K562 (cell line): Measurements from ENCODE around the gene SYNM. TPM values are rescaled to one million over a fixed set of nuclear protein-coding genes. Genes with fewer than 3 reads are reported as not detected.
"Not testable (repeated sequence)": the region's sequence is repeated elsewhere in the genome, so short reads cannot be mapped to it uniquely, and the experiment has no call there.

Experiments used
- ATAC-seq: fragments of 200-7000 bp; cut with Tn5 transposase; 3 replicates; pipeline ENCODE4 v1.9.1; 2020; ENCODE audit warnings: moderate library complexity
- BruUV-seq: library from RNA; stranded (reverse); fragments of 400-500 nt; replicated peaks from 2 replicates; lab custom pipeline; 2021; lab: Mats Ljungman, UMichigan
- CTCF ChIA-PET: fragments of 300-600 bp; formaldehyde crosslinking; extraction: SDS; loops from one replicate; lab custom pipeline; 2021; ENCODE audit warnings: low intra/inter-chr PET ratio; lab: Yijun Ruan, JAX
- POLR2A ChIA-PET: fragments of 300-600, 350-650 bp; sonication (Branson Sonifier 250); formaldehyde crosslinking; extraction: SDS; loops from one replicate; lab custom pipeline; 2021; ENCODE audit warnings: antibody characterized with exemption, inconsistent platforms; lab: Yijun Ruan, JAX
- DNase-seq, 4 experiments: peaks; one replicate each; pipeline versions ENCODE4 v3.0.0 to v3.0.0-alpha.2; 2011 to 2018; ENCODE audit warnings: low spot score in 3 of 4, mixed read lengths in 3 of 4; ENCODE audit errors: extremely low read depth in 1 of 4
- FAIRE-seq: peaks from 2 replicates; lab custom pipeline; 2011; peaks lifted over from hg19 to GRCh38; lab: Jason Lieb, UNC
- H2AFZ ChIP-seq: 2 replicates; pipeline ENCODE4 v1.6.0; 2011; ENCODE audit warnings: low read depth, low read length, control low read depth, inconsistent platforms
- H3K27ac ChIP-seq: fragments of 200-600 bp; 3 replicates; pipeline ENCODE4 v1.8.0; 2011; ENCODE audit warnings: low read depth, mild to moderate bottlenecking, control low read depth, inconsistent platforms, low read length, moderate library complexity, mixed read lengths; ENCODE audit errors: extremely low read depth
- H3K27me3 ChIP-seq, 2 experiments: fragments of 300-600 bp in 1 of 2; 2 replicates in 1 of 2; 3 replicates in 1 of 2; pipeline versions ENCODE4 v1.6.0 to v1.8.0; 2011; ENCODE audit warnings: inconsistent platforms in 2 of 2, low read length in 2 of 2, mild to moderate bottlenecking in 1 of 2, mixed read lengths in 1 of 2, moderate library complexity in 1 of 2; ENCODE audit not compliant: control insufficient read depth in 2 of 2, insufficient read depth in 2 of 2
- H3K36me3 ChIP-seq: fragments of 300-600 bp; 3 replicates; pipeline ENCODE4 v1.8.0; 2011; ENCODE audit warnings: mild to moderate bottlenecking, low read length, inconsistent platforms; ENCODE audit not compliant: control insufficient read depth, insufficient read depth
- H3K4me1 ChIP-seq, 2 experiments: fragments of 200-600 bp in 1 of 2; replicated peaks in 1 of 2; 2 replicates in 1 of 2; 3 replicates in 1 of 2; pipeline versions ENCODE4 v1.5.1 to v1.8.0; 2011; ENCODE audit warnings: inconsistent platforms in 2 of 2, low read length in 2 of 2, mild to moderate bottlenecking in 1 of 2, mixed read lengths in 1 of 2, moderate library complexity in 1 of 2; ENCODE audit not compliant: control insufficient read depth in 2 of 2, insufficient read depth in 2 of 2
- H3K4me2 ChIP-seq: 2 replicates; pipeline ENCODE4 v1.6.1; 2011; ENCODE audit warnings: low read length, control low read depth, inconsistent platforms, mixed read lengths; ENCODE audit not compliant: insufficient read depth
- H3K4me3 ChIP-seq: fragments of 200-600 bp; sonication (generic), shearing (Covaris generic); 2 replicates; pipeline ENCODE4 v1.5.1; 2016; ENCODE audit warnings: control low read depth, inconsistent platforms
- H3K79me2 ChIP-seq: fragments of 200-600 bp; 3 replicates; pipeline ENCODE4 v1.8.0; 2011; ENCODE audit warnings: low read length, inconsistent platforms; ENCODE audit not compliant: control insufficient read depth, insufficient read depth
- H3K9ac ChIP-seq, 2 experiments: 2 replicates each; pipeline versions ENCODE4 v1.6.0 to v1.6.1; 2011; ENCODE audit warnings: low read depth in 2 of 2, low read length in 2 of 2, control low read depth in 1 of 2, inconsistent platforms in 1 of 2, mild to moderate bottlenecking in 1 of 2, mixed read lengths in 1 of 2; ENCODE audit not compliant: insufficient read depth in 1 of 2
- H3K9me1 ChIP-seq: one replicate; pipeline ENCODE4 v1.6.0; 2011; ENCODE audit warnings: inconsistent platforms, mild to moderate bottlenecking, low read length, moderate library complexity; ENCODE audit not compliant: control insufficient read depth, insufficient read depth
- H3K9me3 ChIP-seq: replicated peaks from 2 replicates; pipeline ENCODE4 v1.5.1; 2011; ENCODE audit warnings: low read depth, low read length, inconsistent platforms; ENCODE audit not compliant: control insufficient read depth, insufficient read depth
- H4K20me1 ChIP-seq: replicated peaks from 2 replicates; pipeline ENCODE4 v1.6.1; 2011; ENCODE audit warnings: low read length, inconsistent platforms, mixed read lengths; ENCODE audit not compliant: control insufficient read depth, insufficient read depth
- C11orf30 ChIP-seq: fragments of 450-650 bp; IDR thresholded peaks from 2 replicates; pipeline ENCODE4 v1.6.1; 2016; ENCODE audit warnings: low read depth, mild to moderate bottlenecking
- FOSL1 ChIP-seq: fragments of 200-800 bp; sonication (Bioruptor generic); conservative IDR thresholded peaks from 2 replicates; pipeline ENCODE4 v1.6.1; 2016; ENCODE audit warnings: missing genetic modification characterization, missing compliant biosample characterization
- KLF16 ChIP-seq: IDR thresholded peaks from 2 replicates; pipeline ENCODE4 v1.6.1; 2016; ENCODE audit warnings: antibody characterized with exemption
- MAFF ChIP-seq: IDR thresholded peaks from 2 replicates; pipeline ENCODE4 v1.6.1; 2012; ENCODE audit warnings: low read length, improper control_type of control experiment
- MAFG ChIP-seq: fragments of 450-650 bp; conservative IDR thresholded peaks from 2 replicates; pipeline ENCODE4 v1.6.1; 2016; ENCODE audit warnings: missing genetic modification characterization, missing compliant biosample characterization
- MAFK ChIP-seq: IDR thresholded peaks from 2 replicates; pipeline ENCODE4 v1.6.1; 2011; ENCODE audit warnings: low read length, improper control_type of control experiment
- MAZ ChIP-seq, 2 experiments: fragments of 450-650 bp in 1 of 2; sonication (generic) in 1 of 2; formaldehyde crosslinking; IDR thresholded peaks in 1 of 2; conservative IDR thresholded peaks in 1 of 2; 2 replicates each; pipeline versions ENCODE4 v1.4.0 to v1.5.0; 2020; ENCODE audit warnings: mild to moderate bottlenecking in 1 of 2, missing genetic modification reagents in 1 of 2
- MBD2 ChIP-seq: sonication (generic); IDR thresholded peaks from 2 replicates; pipeline ENCODE4 v1.6.1; 2016; ENCODE audit warnings: low read depth, borderline replicate concordance
- MCM5 ChIP-seq: fragments of 450-650 bp; IDR thresholded peaks from 2 replicates; pipeline ENCODE4 v1.6.1; 2016; ENCODE audit warnings: low read depth
- NBN ChIP-seq: fragments of 450-650 bp; IDR thresholded peaks from 2 replicates; pipeline ENCODE4 v1.6.1; 2016; ENCODE audit warnings: low read depth, mild to moderate bottlenecking
- PRPF4 ChIP-seq: fragments of 200-400 bp; formaldehyde crosslinking; IDR thresholded peaks from one replicate; pipeline ENCODE4 v1.6.1; 2017; ENCODE audit warnings: low read length, low read depth, mild to moderate bottlenecking; ENCODE audit not compliant: insufficient read depth, poor library complexity, severe bottlenecking
- RBM25 ChIP-seq: fragments of 200-400 bp; formaldehyde crosslinking; IDR thresholded peaks from 2 replicates; pipeline ENCODE4 v1.6.1; 2018; ENCODE audit warnings: low read length, low read depth, moderate library complexity; ENCODE audit not compliant: severe bottlenecking
- SMARCC2 ChIP-seq: fragments of 450-650 bp; IDR thresholded peaks from 2 replicates; pipeline ENCODE4 v1.6.1; 2017; ENCODE audit warnings: antibody characterized with exemption, moderate library complexity, mild to moderate bottlenecking, low read depth
- ZBTB1 ChIP-seq: sonication (generic); formaldehyde crosslinking; IDR thresholded peaks from 2 replicates; pipeline ENCODE4 v1.8.1; 2023; ENCODE audit warnings: missing genetic modification reagents, low read depth, mild to moderate bottlenecking, borderline replicate concordance
- ZNF239 ChIP-seq: fragments of 250-450 bp; sonication (Bioruptor Pico); IDR thresholded peaks from 2 replicates; pipeline ENCODE4 v1.4.0; 2020; ENCODE audit warnings: mild to moderate bottlenecking
- ZNF316 ChIP-seq: fragments of 450-650 bp; IDR thresholded peaks from 2 replicates; pipeline ENCODE4 v1.6.1; 2016
- WGBS: fragments of 100-300 bp; shearing (Covaris generic); methylation state at CpG from one replicate; pipeline ENCODE4 v1.1.6; 2016; ENCODE audit warnings: low coverage, mixed read lengths; ENCODE audit not compliant: insufficient coverage; ENCODE audit errors: missing lambda C conversion rate; 5-methylcytosine and 5-hydroxymethylcytosine counted together
- in situ Hi-C: fragments of 300-500 bp; cut with MboI; formaldehyde crosslinking; loops from 4 replicates; pipeline ENCODE4 v1.15.0; 2018; ENCODE audit warnings: inconsistent platforms, mixed read lengths
- intact Hi-C: fragments of 100-400 bp; cut with micrococcal nuclease; formaldehyde crosslinking; loops from 2 replicates; pipeline ENCODE4 v1.14.2; 2022
- polyA plus RNA-seq, 8 experiments: library from polyadenylated mRNA; depleted of rRNA in 4 of 8; stranded (reverse) in 5 of 8; unstranded in 3 of 8; fragments of >200 nt; fragmentation: Nextera tagmentation in 2 of 8; fragmentation: Illumina TruSeq in 1 of 8; extraction: Ambion mirVana in 2 of 8; extraction: Trizol in 1 of 8; gene quantifications; 2 replicates each; pipeline versions ENCODE4 v1.2.1 to v1.2.3, GENCODE V29; 2011 to 2014; ENCODE audit warnings: inconsistent platforms in 1 of 8, missing spikeins in 1 of 8
- total RNA-seq, 7 experiments: library from RNA; depleted of rRNA in 6 of 7; stranded (reverse); fragments of >200 nt in 6 of 7; fragmentation: Illumina TruSeq in 2 of 7; extraction: Trizol in 2 of 7; gene quantifications; 2 replicates each; pipeline versions ENCODE4 v1.2.1 to v1.2.3, GENCODE V29; 2011 to 2021; ENCODE audit warnings: low replicate concordance in 1 of 7

SYNM gene
- total and polyA plus RNA-seq, 9 of the 15 experiments (the other 6 are each of a cell fraction or from before 2014, with no cell fraction given): 0.01 to 0.42 (median 0.13) TPM

DNA sequence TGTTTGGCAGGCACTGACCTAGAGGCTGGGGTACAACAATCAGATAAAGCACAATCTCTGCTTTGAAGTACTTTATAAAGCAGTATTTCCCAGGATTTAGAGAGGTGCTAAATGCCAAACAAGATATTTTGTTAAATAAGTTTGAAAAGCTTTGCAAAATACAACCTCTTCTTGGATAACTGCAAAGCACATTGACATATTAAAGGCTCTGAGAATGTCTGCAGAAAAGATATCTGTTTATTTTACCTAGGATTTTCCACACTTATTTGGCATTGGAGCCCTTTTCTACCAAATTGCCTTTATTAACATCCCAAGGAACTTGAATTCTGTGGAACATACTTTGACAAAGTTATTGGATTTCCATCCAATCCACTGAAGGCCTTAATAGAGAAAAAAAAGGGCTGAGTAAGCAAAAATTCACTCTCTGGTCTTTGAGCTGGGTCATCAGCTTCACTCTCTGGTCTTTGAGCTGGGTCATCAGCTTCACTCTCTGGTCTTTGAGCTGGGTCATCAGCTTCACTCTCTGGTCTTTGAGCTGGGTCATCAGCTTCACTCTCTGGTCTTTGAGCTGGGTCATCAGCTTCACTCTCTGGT lies 29.7 kb upstream of the SYNM start:
- H3K9me1 ChIP-seq, H3K4me1 ChIP-seq, H3K9me3 ChIP-seq, CTCF ChIA-PET, in situ Hi-C loops, BruUV-seq, H4K20me1 ChIP-seq, ATAC-seq, H3K4me3 ChIP-seq, H3K36me3 ChIP-seq, H3K27me3 ChIP-seq, H3K4me2 ChIP-seq, H3K27ac ChIP-seq, POLR2A ChIA-PET, H3K79me2 ChIP-seq, DNase-seq, H2AFZ ChIP-seq, H3K9ac ChIP-seq, FAIRE-seq: not testable (repeated sequence)
- TF ChIP-seq MAFF (peak; percentile 87), ZNF239 (CRISPR knock-in tag) (peak; percentile 84), RBM25 (peak; percentile 43), MAFG (tag) (peak; percentile 60), ZNF316 (peak; percentile 84), C11orf30 (peak; percentile 64), MAFK (peak; percentile 86)
- intact Hi-C loops: loop anchor here (10.0 kb wide), 1 partner anchor 420 kb away; no protein-coding TSS in a partner anchor

DNA sequence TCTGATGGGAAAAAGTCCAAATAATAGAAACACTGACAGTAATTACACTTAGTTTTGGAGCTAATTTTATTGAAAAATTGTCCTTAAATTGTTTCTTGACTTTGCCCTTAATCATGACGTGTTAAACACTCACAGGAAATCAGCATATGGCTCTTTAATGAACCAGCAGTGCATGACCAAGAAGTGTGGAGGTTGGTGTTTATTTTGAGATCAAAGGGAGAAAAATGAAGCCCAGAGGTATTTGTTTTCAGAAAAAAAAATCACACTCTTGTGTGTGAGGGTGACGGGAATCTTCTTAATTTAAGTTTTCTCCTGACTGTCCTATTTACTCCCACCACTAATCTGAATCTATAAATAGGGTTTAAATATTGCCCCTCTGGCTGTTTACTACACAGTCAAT lies 28.8 kb upstream of the SYNM start:
- Histone ChIP-seq H3K9ac (no peak overlapping the region), H3K79me2 (no peaks in the 10 kb centered on the region), H3K4me2 (no peak overlapping the region), H3K9me3 (no peaks in the 10 kb centered on the region), H3K27ac (no peak overlapping the region), H4K20me1 (no peaks in the 10 kb centered on the region), H3K4me3 (no peak overlapping the region), H3K36me3 (no peaks in the 10 kb centered on the region), H2AFZ (no peak overlapping the region), H3K4me1 (no peaks in the 10 kb centered on the region), H3K27me3 (peaks cover 2 to 3% of the 10 kb centered on the region in 2 experiments; a peak in 2 of 5 replicates), H3K9me1 (no peaks in the 10 kb centered on the region)
- no TSS peak for BruUV-seq
- in situ Hi-C loops (no loop called here), intact Hi-C loops (loop anchor here (1.0 to 10.0 kb wide), 4 partner anchors 297 to 634 kb away; no protein-coding TSS in a partner anchor)
- POLR2A ChIA-PET: no interaction called here
- ATAC-seq (no peak), DNase-seq (no peak), FAIRE-seq (no peak)
- CTCF ChIA-PET: interaction anchor here (1.1 kb wide), 1 partner anchor 17 kb away, joined by 3 read pairs; no protein-coding TSS in a partner anchor
- TF ChIP-seq MBD2 (no peak), FOSL1 (tag) (no peak), MAZ (CRISPR knock-in tag; conservative IDR thresholded peaks at IDR 0.05 in 1 of 2, IDR thresholded peaks at IDR 0.05 in 1 of 2) (no peak), SMARCC2 (no peak), NBN (no peak), PRPF4 (no peak), MCM5 (no peak), KLF16 (0 out of 2 replicates have a peak, but pooled peaks have one; percentile 2), ZBTB1 (CRISPR knock-in tag) (no peak)
- 0% methylated on average over 2 of the region's 2 CpGs for WGBS
